NCI-H2171 (cell line): ENCODE data around the gene IGSF5.
"Not testable (repeated sequence)": the region's sequence is repeated elsewhere in the genome, so short reads cannot be mapped to it uniquely, and the experiment has no call there.

Source experiments
- DNase-seq: peaks from one replicate; lab custom pipeline; 2025; lab: John Stamatoyannopoulos, UW

The IGSF5 gene

GRCh38 chr21:39744883-39745282 lies at the start of gene IGSF5:
TSS of gene IGSF5 (plus strand) at chr21:39745183. CDS start at chr21:39745510, 327 bp downstream.
- DNase-seq: not testable (repeated sequence)

GRCh38 chr21:39696196-39696595 lies 48.8 kb upstream of the IGSF5 start:
- DNase-seq: no peak

- peak; percentile 27 for DNase-seq
Measured at GRCh38 chr21:39696618-39697017, 48.4 kb upstream of the IGSF5 start.

GRCh38 chr21:39700318-39700717 lies 44.7 kb upstream of the IGSF5 start:
- DNase-seq: no peak

GRCh38 chr21:39703578-39703977 lies 41.4 kb upstream of the IGSF5 start:
- DNase-seq: no peak

- DNase-seq: no peak
Measured at GRCh38 chr21:39705849-39706248, 39.1 kb upstream of the IGSF5 start.

GRCh38 chr21:39707316-39707715 lies 37.7 kb upstream of the IGSF5 start:
- no peak for DNase-seq

GRCh38 chr21:39710866-39711265 lies 34.1 kb upstream of the IGSF5 start:
- DNase-seq: no peak

- no peak for DNase-seq
Measured at GRCh38 chr21:39712273-39712672, 32.7 kb upstream of the IGSF5 start.

GRCh38 chr21:39712976-39713375 lies 32.0 kb upstream of the IGSF5 start:
- no peak for DNase-seq

GRCh38 chr21:39713905-39714304 lies 31.1 kb upstream of the IGSF5 start:
- no peak for DNase-seq

GRCh38 chr21:39714331-39714730 lies 30.7 kb upstream of the IGSF5 start:
- DNase-seq: no peak

- DNase-seq: peak; percentile 5
Measured at GRCh38 chr21:39715804-39716397, 29.1 kb upstream of the IGSF5 start.

- DNase-seq: no peak
Measured at GRCh38 chr21:39720126-39720778, 24.7 kb upstream of the IGSF5 start.

- DNase-seq: no peak
Measured at GRCh38 chr21:39721885-39722284, 23.1 kb upstream of the IGSF5 start.

GRCh38 chr21:39724944-39725343 lies 20.0 kb upstream of the IGSF5 start:
- no peak for DNase-seq

GRCh38 chr21:39726133-39726532 lies 18.9 kb upstream of the IGSF5 start:
- DNase-seq: no peak

- no peak for DNase-seq
Measured at GRCh38 chr21:39727401-39728120, 17.4 kb upstream of the IGSF5 start.

- no peak for DNase-seq
Measured at GRCh38 chr21:39728341-39728740, 16.6 kb upstream of the IGSF5 start.

- DNase-seq: no peak
Measured at GRCh38 chr21:39730418-39731157, 14.4 kb upstream of the IGSF5 start.

- DNase-seq: no peak
Measured at GRCh38 chr21:39736716-39737115, 8.3 kb upstream of the IGSF5 start.

- DNase-seq: no peak
Measured at GRCh38 chr21:39737376-39738000, 7.5 kb upstream of the IGSF5 start.
